DMS153 (cell line): ENCODE data around the gene MSANTD7.
A peak's percentile ranks its signal among the peaks of the same experiment; 100 is the strongest.
"Not testable (repeated sequence)": the region's sequence is repeated elsewhere in the genome, so short reads cannot be mapped to it uniquely, and the experiment has no call there.

Experiments used
- DNase-seq: peaks from one replicate; lab custom pipeline; 2025; lab: John Stamatoyannopoulos, UW

The MSANTD7 gene

GRCh38 chr10:14837757-14838581, at the start of gene MSANTD7, which contains the start of the genes CDNF and HSPA14:
TSS of gene MSANTD7 (plus strand) at chr10:14838306. CDS start at chr10:14842285, 3,979 bp downstream.
TSS of gene CDNF (minus strand) at chr10:14838037. CDS start at chr10:14837946, 91 bp downstream.
TSS of gene HSPA14 (plus strand) at chr10:14838306. CDS start at chr10:14838403, 97 bp downstream.
- peak; percentile 94 for DNase-seq

GRCh38 chr10:14798636-14799035, 39.5 kb upstream of the MSANTD7 start:
- no peak for DNase-seq

- DNase-seq: no peak
Measured at GRCh38 chr10:14800397-14800796, 37.7 kb upstream of the MSANTD7 start.

- DNase-seq: no peak
Measured at GRCh38 chr10:14801723-14802122, 36.4 kb upstream of the MSANTD7 start.

- no peak for DNase-seq
Measured at GRCh38 chr10:14803827-14804226, 34.3 kb upstream of the MSANTD7 start.

GRCh38 chr10:14806318-14806717, 31.8 kb upstream of the MSANTD7 start:
- DNase-seq: no peak

GRCh38 chr10:14810969-14811953, 26.8 kb upstream of the MSANTD7 start:
- no peak for DNase-seq

- DNase-seq: no peak
Measured at GRCh38 chr10:14812271-14812670, 25.8 kb upstream of the MSANTD7 start.

GRCh38 chr10:14815681-14816080, 22.4 kb upstream of the MSANTD7 start:
- no peak for DNase-seq

- DNase-seq: not testable (repeated sequence)
Measured at GRCh38 chr10:14816717-14817116, 21.4 kb upstream of the MSANTD7 start.

GRCh38 chr10:14820010-14820774, 17.9 kb upstream of the MSANTD7 start:
- no peak for DNase-seq

- no peak for DNase-seq
Measured at GRCh38 chr10:14820775-14821154, 17.3 kb upstream of the MSANTD7 start.

GRCh38 chr10:14821635-14822375, 16.3 kb upstream of the MSANTD7 start:
- DNase-seq: no peak

GRCh38 chr10:14822879-14823755, 15.0 kb upstream of the MSANTD7 start:
- DNase-seq: no peak

GRCh38 chr10:14823966-14824365, 14.1 kb upstream of the MSANTD7 start:
- no peak for DNase-seq

GRCh38 chr10:14826076-14826829, 11.9 kb upstream of the MSANTD7 start:
- no peak for DNase-seq

GRCh38 chr10:14833106-14833505, 5.0 kb upstream of the MSANTD7 start:
- no peak for DNase-seq

GRCh38 chr10:14836208-14836607, 1.9 kb upstream of the MSANTD7 start:
- no peak for DNase-seq
